ENCODE results near the gene IMMP2L.
"Not testable (repeated sequence)": the region's sequence is repeated elsewhere in the genome, so short reads cannot be mapped to it uniquely, and the experiment has no call there.

Gene IMMP2L

DNA sequence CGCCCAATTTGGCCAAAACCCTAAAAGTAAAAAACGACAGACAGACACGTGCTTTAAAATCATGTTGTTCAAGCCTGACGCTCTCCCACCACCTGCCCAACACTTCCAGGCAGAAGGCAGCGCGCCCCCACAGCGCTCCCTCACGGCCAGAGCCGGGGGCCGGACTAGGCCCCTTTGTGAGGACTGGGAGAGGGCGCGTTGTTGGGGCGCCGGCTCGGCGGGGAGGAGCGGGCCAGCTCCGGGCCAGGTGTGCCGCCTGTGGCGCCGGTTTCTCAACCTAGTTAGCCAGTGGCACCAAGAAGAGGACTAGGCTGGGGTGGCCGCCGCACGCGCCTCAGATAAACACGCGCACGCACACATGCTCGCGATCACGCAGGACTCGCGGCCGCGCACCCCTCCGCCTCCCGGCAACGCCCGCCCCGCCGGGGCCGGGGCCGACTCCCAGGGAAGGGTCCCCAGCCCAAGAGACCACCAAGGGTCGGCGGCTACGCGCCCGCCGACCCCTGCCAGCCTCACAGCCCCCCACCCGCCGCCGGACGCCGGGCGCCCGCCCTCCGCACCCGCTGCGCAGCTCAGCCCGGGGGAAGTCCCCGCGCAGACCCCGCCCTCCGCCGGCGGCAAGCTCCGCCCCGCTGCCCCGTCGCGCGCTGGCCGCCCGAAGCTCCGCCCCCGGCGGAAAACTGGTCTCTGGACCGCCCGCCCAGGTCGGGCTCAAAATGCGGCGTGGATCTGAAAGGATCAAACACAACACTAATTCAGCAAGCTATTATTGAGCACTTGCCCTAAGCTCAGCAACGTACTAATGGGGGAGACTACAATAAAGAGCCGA is at the start of gene IMMP2L:
Gene IMMP2L, minus strand, starts transcription at position 589 of the 829 bp plus-strand sequence.
- peak; percentile 78 to 91 (median 85) for DNase-seq

DNA sequence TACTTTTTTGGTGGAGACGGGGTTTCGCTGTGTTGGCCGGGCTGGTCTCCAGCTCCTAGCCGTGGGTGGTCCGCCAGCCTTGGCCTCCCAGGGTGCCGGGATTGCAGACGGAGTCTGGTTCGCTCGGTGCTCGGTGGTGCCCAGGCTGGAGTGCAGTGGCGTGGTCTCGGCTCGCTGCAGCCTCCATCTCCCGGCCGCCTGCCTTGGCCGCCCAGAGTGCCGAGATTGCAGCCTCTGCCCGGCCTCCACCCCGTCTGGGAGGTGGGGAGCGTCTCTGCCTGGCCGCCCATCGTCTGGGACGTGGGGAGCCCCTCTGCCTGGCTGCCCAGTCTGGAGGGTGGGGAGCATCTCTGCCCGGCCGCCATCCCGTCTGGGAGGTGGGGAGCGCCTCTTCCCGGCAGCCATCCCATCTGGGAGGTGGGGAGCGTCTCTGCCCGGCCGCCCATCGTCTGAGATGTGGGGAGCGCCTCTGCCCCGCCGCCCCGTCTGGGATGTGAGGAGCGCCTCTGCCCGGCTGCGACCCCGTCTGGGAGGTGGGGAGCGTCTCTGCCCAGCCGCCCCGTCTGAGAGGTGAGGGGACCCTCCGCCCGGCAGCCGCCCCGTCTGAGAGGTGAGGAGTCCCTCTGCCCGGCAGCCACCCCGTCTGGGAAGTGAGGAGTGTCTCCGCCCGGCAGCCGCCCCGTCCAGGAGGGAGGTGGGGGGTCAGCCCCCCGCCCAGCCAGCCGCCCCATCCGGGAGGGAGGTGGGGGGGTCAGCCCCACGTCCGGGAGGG is 47.4 kb upstream of the IMMP2L start:
- not testable (repeated sequence) for DNase-seq

DNA sequence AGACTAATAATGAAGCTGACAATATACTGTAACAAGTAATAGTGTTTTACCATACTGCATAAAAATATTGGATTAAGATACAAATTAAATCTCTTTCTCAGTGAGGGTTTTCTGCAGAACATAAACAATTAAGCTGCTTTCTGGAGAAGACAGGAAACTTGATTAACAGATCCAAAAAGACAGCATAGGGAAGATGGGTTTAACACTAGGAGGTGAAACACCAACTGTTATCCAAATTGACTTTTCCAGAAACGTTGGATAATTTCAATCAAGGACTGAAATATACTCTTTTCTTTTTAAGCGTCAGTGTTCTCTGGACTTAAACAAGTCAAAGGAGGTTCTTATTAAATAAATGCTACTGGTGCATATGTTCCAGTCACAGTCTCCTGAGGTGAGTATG is 45.3 kb upstream of the IMMP2L start:
- no peak for DNase-seq

DNA sequence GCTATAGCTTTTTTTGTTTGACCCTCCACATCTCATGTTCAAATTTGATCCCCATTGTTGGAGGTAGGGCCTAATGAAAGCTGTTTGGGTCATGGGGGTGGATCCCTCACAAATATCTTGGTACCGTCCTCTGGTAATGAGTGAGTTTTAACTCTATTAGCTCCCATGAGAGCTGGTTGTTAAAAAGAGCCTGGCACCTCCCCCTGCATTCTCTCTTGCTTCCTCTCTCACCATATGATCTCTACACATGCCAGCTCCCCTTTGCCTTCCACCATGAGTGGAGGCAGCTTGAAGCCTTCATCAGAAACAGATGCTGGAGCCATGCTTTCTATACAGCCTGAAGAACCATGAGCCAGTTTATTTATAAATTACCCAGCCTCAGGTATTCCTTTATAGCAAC is 43.0 kb upstream of the IMMP2L start:
- DNase-seq = no peak

DNA sequence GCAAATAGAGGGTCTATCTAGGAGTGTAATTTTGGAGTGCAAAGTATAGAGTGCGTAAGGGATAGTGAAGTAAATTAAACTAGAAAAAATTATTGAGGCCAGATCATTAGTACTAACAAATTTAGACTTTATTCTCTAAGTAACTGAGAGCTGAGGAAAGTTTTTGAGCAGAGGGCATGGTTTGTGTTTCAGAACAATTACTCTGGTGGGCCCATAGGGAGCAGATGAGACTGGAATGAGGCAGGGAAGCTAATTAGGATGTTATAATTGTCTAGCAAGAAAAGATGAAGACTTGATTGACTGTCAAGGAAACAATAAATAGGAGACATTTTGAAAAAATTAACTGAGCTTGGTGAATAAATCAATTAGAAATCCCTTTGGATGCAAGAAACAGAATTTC is 37.8 kb upstream of the IMMP2L start:
- DNase-seq = no peak

DNA sequence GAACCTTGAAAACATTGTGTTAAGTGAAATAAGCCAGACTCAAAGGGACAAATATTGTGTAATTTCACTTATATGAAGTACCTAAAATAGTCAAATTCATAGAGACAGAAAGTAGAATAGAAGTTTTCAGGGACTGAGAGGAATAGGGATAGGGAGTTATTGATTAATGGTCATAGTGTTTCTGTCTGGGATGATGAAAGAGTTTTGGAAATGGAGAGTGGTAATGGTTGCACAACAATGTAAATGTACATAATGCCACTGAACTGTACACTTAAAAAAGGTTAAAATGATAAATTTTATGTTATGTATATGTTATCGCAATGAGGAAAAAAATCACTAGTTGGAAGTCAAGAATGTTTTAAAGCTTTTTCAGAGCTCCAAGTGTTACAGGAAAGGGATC is 33.5 kb upstream of the IMMP2L start:
- DNase-seq = no peak

DNA sequence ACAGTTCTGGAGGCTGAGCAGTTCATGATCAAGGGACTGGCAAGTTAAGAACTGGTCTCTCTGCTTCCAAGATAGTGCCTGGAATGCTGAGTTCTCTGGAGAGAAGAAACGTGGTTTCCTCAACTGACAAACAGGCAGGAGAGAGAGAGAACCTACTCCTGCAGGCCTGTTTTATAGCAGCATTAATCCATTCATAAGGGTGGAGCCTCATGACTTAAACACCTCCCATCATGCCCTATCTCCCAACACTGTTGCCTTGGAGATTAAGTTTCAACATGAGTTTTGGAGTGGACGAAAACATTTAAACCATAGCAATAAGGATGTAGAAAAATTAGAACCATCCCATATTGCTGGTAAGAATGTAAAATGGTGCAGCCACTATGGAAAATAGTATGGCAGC is 32.3 kb upstream of the IMMP2L start:
- no peak for DNase-seq

DNA sequence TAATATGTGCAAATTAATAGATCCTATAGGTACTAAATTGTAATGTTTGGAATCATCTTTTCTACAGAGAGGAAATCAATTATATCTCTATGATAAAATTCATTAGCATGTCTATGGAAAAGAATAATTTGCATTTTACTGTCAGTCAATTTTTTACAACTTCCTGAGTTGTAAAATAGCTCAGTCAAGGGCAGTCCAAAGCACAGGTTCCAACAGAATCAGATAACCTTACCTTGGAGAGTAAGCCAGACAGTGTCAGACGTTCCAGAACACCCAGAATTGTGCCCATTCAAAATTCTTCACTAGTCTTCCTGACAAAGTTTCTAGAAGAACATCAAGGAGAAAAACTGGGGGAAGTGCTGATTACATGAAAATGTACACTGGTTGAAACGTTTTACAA is 31.1 kb upstream of the IMMP2L start:
- DNase-seq = no peak

DNA sequence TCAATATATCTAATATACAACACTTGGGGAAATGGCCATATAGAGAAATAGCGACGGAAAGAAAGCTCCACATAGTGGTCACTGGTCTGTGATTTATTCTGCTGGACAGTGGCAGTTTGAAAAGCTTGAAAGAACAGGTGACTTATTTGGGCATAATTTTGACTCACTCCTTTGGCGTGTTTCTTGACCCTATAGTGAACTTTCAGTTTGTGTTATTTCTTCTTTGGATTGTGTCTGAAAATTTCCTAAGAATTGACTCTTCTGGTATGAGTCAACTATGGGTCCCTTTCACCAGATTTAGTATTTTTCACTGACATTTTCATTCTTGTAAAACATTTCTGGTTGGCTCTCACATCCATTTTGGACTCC is 25.8 kb upstream of the IMMP2L start:
- DNase-seq = no peak

DNA sequence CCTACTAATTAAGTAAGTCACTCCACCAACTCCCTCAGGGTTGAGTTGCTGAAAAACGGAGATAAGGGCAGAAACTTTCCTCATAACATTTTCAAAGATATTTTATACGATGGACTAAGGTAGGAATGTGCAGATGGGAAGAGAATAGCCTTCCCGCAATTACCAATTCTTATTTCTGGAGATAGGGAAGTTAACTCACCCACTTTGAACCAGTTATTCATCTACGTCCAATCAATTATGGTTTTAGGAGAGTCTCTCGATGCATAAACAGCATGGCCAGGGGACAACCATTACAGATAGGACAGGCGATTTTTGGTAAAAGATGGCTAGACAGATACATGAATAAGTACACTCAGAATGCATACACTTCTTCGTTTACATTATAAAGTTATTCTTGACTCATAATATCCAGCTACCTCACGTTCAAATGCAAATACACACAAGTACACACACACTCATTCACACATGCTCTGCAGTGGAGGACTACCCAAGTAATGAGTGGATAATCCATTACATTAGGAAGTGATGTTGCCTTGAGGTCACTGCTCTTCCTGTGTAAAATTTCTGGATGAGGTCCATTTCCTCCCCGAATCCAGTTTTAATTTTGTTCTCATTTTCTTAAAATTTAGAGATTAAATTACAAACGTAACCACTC is 25.2 kb upstream of the IMMP2L start:
- DNase-seq = no peak

DNA sequence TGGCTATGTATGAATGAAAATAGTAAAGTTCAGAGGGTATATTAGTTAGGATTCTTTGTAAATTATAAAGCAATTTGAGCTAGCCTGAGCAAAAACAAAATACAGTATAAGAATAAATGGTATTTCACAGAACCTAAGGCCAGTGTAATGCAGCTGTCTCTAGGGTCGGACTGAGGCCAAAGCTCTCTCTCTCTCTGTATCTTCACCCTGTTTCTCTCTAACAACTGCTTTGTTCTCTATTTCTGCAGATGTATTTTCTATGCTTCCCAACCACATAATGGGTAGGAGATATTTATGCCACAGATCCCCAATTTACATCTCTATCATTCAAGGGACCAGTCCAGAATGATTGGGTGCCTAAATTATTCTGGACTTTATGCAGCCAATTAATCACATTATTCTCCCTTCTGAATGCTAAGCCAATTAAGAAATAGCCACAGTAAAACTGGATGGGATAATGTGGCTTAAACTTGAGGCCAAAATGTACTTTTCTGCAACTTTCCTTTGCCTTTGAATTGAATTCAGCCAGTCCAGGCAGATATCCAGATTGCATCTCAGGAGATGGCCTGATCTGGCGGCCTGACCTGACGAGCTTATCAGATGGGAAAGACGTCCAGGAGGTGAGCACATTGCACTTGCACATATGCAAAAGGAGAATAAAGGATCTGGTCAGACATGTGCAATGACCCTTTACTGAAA is 24.6 kb upstream of the IMMP2L start:
- no peak for DNase-seq

DNA sequence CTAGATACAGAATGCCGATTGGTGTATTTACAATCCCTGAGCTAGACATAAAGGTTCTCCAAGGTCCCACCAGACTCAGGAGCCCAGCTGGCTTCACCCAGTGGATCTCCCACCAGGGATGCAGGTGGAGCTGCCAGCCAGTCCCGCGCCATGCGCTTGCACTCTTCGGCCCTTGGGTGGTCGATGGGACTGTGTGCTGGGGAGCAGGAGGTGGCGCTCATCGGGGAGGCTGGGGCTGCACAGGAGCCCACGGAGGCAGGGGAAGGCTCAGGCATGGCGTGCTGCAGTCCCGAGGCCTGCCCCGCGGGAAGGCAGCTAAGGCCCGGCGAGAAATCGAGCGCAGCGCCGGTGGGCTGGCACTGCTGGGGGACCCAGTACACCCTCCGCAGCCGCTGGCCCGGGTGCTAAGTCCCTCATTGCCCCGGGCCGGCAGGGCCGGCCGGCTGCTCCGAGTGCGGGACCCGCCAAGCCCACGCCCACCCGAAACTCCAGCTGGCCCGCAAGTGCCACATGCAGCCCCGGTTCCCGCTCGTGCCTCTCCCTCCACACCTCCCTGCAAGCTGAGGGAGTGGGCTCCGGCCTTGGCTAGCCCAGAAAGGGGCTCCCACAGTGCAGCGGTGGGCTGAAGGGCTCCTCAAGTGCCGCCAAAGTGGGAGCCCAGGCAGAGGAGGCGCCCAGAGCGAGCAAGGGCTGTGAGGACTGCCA is 19.6 kb upstream of the IMMP2L start:
- DNase-seq = not testable (repeated sequence)

DNA sequence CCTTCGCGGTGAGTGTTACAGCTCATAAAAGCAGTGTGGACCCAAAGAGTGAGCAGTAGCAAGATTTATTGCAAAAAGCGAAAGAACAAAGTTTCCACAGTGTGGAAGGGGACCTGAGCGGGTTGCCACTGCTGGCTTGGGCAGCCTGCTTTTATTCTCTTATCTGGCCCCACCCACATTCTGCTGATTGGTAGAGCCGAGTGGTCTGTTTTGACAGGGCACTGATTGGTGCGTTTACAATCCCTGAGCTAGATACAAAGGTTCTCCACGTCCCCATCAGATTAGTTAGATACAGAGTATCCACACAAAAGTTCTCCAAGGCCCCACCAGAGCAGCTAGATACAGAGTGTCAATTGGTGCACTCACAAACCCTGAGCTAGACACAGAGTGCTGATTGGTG is 18.9 kb upstream of the IMMP2L start:
- DNase-seq = not testable (repeated sequence)

DNA sequence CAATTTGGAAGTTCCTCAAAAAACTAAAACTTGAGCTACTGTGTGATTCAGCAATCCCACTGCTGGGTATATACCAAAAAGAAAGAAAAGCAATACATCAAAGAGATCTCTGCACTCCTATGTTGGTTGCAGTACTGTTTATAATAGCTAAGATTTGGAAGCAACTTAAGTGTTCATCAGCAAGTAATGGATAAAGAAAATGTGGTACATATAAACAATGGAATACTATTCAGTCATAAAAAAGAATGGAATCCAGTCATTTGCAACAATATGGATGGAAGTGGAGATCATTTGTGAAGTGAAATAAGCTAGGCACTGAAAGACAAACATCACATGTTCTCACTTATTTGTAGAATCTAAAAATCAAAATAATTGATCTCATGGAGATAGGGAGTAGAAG is 16.5 kb upstream of the IMMP2L start:
- DNase-seq = no peak

DNA sequence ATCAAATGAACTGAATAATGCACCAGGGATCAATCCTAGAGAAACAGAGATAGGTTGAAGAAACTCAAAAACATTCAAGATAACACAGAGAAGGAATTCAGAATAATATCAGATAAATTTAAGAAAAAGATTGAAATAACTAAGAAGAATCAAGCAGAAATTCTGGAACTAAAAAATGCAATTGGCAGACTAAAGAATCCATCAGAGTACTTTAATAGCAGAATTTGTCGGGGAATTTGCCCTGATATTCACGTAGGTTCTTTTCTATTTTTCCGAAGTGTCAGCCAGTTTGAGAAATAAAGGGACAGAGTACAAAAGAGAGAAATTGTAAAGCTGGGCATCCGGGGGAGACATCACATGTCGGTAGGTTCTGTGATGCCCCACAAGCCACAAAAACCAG is 9.4 kb upstream of the IMMP2L start:
- no peak for DNase-seq

DNA sequence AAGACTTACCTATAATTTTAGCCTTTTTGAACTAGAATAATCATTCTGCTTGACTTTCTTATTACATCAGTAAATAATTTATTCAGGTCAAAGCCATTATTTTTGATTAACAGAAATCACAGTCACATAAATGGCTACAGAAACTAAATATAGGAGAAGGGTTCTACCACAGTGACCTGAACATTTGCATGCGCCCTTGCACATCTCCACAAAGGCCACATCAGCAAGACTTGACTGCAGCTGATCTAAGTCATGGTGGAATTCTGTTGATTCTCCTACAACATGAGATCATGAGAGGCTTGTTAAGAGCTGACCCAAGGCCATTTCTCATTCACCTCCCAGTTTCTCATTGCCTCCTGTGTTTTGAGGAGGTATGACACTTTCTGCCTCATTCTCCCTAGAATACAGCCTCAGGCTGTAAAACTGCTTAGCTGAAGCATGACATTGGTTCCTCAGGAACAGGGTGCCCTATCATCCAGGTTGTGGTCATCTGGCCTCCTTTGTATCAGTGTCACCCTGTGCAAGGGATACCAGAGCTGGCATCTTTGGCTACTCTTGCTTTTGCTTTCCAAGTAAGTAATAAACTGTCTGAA is 6.7 kb upstream of the IMMP2L start:
- DNase-seq = no peak

DNA sequence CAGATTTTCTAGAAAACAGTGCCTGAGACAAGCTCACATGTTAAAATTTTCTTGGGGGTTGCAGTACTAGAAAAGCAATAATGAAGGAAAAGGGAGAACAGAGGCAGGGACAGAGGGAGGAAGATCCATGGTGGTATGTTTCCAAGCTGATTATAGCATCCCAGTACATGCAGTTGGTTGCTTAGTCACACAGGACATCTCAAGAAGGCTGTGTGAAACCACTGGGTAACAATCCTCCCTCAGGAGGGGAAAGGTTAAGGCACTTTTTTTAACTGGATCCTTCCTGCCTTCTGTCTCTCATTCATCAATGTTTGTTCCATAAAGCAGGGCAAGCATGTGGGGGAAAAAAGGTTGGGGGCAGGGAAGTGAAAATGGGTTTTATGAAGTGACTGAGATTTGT is 6.1 kb upstream of the IMMP2L start:
- DNase-seq = no peak

DNA sequence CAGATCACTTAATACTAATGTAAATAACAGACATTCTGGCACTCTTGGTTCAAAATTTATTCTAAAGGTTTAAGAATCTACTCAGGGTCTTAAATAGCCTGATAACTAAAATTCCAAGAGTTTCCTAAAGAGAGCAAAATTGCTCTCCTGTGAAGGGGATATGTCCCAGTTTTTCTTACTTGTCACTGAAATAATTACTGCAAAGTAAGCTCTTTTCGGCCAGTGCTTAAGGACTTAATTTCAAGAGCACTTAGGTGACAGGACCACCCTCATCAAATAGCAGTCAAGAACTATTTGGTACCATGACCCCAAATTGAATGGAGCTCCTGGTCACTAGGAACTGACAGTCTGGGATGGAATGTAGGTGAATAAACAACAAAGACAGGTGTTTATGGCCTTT is 1.8 kb upstream of the IMMP2L start:
- no peak for DNase-seq

DNA sequence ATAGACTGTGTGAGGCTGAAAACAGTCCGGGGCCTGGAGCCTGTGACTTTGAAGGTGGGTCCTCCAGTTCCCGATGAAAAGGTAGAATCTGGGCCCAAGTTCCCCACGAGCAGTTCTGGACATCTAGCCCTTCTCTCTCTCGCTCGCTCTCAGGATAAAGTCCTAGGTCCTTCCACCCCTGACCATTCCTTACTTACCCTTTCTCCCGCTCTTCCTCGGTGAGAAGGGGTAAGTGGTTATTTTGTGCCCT is 713 bp downstream of the IMMP2L start:
- peak in 2 of 6 experiments; percentile 28 to 45 for DNase-seq

DNA sequence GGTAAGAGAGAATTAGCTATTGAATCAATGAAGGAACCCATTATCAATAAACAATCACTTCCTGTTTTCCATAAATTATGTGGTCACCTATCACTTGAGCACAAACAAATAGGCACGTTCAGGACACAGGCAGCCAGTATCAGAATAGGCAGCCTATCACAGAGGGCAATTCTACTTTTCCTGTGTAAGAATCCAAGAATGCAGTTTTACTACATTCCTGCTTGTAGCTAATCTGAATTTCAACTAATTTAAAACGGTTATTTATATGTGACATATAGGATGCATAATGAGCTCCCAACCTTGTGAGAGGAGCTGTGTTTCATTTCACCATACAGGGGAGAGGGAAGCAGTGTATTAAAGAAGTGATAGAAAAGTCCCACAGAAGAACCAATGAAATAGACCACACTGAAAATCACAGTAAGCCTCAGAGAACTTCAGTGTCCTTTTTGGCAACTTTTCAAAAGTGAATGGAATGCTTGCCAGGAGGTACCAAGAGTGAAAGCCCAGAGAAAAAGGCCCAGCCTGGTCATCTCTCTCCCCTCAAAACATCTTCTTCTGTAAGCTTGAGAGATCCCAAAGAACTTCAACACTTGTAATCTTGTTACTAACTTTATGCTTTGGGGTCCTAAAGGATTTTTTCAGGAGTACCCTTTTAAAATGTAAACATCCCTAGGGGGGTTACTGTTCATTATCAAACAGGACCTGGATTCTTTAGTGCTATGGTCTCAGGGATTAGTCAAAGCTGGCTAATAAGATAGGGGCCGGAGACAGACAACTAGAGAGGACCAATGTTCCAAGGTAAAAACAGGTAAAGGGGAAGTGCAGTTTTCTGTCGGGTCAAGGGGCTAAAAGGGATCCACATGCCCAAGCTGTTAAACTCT is 1.3 kb downstream of the IMMP2L start:
- DNase-seq = peak in 1 of 6 experiments; percentile 24

DNA sequence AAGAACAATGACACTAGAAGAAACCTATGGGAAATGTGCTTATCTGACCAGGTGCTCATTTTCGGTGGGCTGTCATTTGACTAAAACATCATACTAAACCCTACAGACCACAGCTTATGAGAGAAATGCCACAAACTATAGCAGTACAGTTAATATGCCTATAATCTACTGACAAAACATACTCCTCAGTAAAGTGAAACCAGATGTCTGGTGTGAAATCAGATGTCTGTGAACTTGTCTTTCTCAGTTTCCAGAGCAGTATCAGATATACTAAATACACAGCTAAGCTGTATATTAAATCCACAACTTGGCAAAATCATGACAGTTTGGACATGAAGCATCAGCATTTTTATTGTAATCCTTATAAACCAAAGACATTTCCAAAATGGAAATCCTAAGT is 3.3 kb downstream of the IMMP2L start:
- no peak for DNase-seq

Data from stimulated activated naive CD4-positive, alpha-beta T cell (primary cell).